DND-41 (cell line): ENCODE measurements around the gene FAAP100.

ENCODE experiments used
- ATAC-seq: fragments of 200-7000 bp; cut with Tn5 transposase; 3 replicates; pipeline ENCODE4 v1.9.1; 2021; ENCODE audit warnings: low read depth; ENCODE audit not compliant: insufficient read depth
- DNase-seq: peaks from one replicate; pipeline ENCODE4 v3.0.0-alpha.2; 2020
- H2AFZ ChIP-seq: 2 replicates; pipeline ENCODE4 v1.6.0; 2012; ENCODE audit warnings: low read depth, low read length
- H3K27ac ChIP-seq: 2 replicates; pipeline ENCODE4 v1.5.1; 2012; ENCODE audit warnings: low read length, inconsistent platforms
- H3K27me3 ChIP-seq: fragments of 200-600 bp; sonication (generic); 2 replicates; pipeline ENCODE4 v1.6.0; 2012; ENCODE audit warnings: low read length, mild to moderate bottlenecking, inconsistent platforms; ENCODE audit not compliant: insufficient read depth, poor library complexity
- H3K36me3 ChIP-seq: 2 replicates; pipeline ENCODE4 v1.5.1; 2012; ENCODE audit warnings: low read length, inconsistent platforms; ENCODE audit not compliant: insufficient read depth
- H3K4me1 ChIP-seq: 2 replicates; pipeline ENCODE4 v1.5.1; 2012; ENCODE audit warnings: mild to moderate bottlenecking, low read length; ENCODE audit not compliant: insufficient read depth
- H3K4me2 ChIP-seq: 2 replicates; pipeline ENCODE4 v1.6.0; 2012; ENCODE audit warnings: mild to moderate bottlenecking, moderate library complexity, low read length, inconsistent platforms; ENCODE audit not compliant: insufficient read depth
- H3K4me3 ChIP-seq, 2 experiments: fragments of 200-600 bp in 1 of 2; shearing (Covaris generic) in 1 of 2; 2 replicates each; pipeline ENCODE4 v1.5.1; 2012 to 2016; ENCODE audit warnings: inconsistent platforms in 2 of 2, low read length in 2 of 2, mild to moderate bottlenecking in 2 of 2, low read depth in 1 of 2, moderate library complexity in 1 of 2
- H3K79me2 ChIP-seq: 2 replicates; pipeline ENCODE4 v1.6.0; 2012; ENCODE audit warnings: low read length, inconsistent platforms; ENCODE audit not compliant: insufficient read depth
- H3K9ac ChIP-seq: 2 replicates; pipeline ENCODE4 v1.6.0; 2012; ENCODE audit warnings: low read depth, mild to moderate bottlenecking, inconsistent platforms, low read length, moderate library complexity
- H3K9me3 ChIP-seq: 2 replicates; pipeline ENCODE4 v1.5.1; 2012; ENCODE audit warnings: low read length, moderate library complexity, mild to moderate bottlenecking, inconsistent platforms; ENCODE audit not compliant: insufficient read depth, severe bottlenecking
- H4K20me1 ChIP-seq: 2 replicates; pipeline ENCODE4 v1.6.0; 2012; ENCODE audit warnings: low read length; ENCODE audit not compliant: insufficient read depth
- CTCF ChIP-seq: IDR thresholded peaks from 2 replicates; pipeline ENCODE4 v1.5.1; 2012; ENCODE audit warnings: borderline replicate concordance, low read length, moderate library complexity, mild to moderate bottlenecking; ENCODE audit not compliant: poor library complexity, severe bottlenecking; ENCODE audit errors: extremely low read depth
- EZH2 ChIP-seq: IDR thresholded peaks from 3 replicates; pipeline ENCODE4 v1.6.1; 2012; ENCODE audit warnings: borderline replicate concordance, low read depth, mild to moderate bottlenecking, moderate library complexity, low read length, inconsistent platforms; ENCODE audit not compliant: severe bottlenecking

Gene FAAP100

GRCh38 chr17:81536299-81537290, 15.6 kb downstream of the FAAP100 start:
- Histone ChIP-seq H4K20me1 (peaks cover 27% of the 10 kb centered on the region), H3K27ac (no peak overlapping the region), H3K4me2 (no peak overlapping the region), H2AFZ (no peak overlapping the region), H3K9me3 (no peaks in the 10 kb centered on the region), H3K9ac (no peak overlapping the region), H3K36me3 (peaks cover 34% of the 10 kb centered on the region), H3K79me2 (no peaks in the 10 kb centered on the region), H3K4me1 (no peaks in the 10 kb centered on the region), H3K4me3 (no peak overlapping the region), H3K27me3 (no peaks in the 10 kb centered on the region)
- TF ChIP-seq EZH2 (no peak), CTCF (no peak)
- ATAC-seq (no peak), DNase-seq (no peak)

- no peak for ATAC-seq
- no peaks in the 10 kb centered on the region for H3K27me3 ChIP-seq
- H3K27ac ChIP-seq = no peak overlapping the region
- no peak overlapping the region for H3K4me3 ChIP-seq
- no peak overlapping the region for H3K9ac ChIP-seq
- H3K4me1 ChIP-seq = no peaks in the 10 kb centered on the region
- H3K79me2 ChIP-seq = no peaks in the 10 kb centered on the region
- H3K9me3 ChIP-seq = no peaks in the 10 kb centered on the region
- no peak overlapping the region for H2AFZ ChIP-seq
- TF ChIP-seq CTCF (no peak), EZH2 (no peak)
- DNase-seq = no peak
- no peak overlapping the region for H3K4me2 ChIP-seq
- peaks cover 25% of the 10 kb centered on the region for H3K36me3 ChIP-seq
- peaks cover 27% of the 10 kb centered on the region for H4K20me1 ChIP-seq
Observed at GRCh38 chr17:81535480-81536298, 16.5 kb downstream of the FAAP100 start.

GRCh38 chr17:81535007-81535328, 17.2 kb downstream of the FAAP100 start:
- no peak overlapping the region for H3K4me2 ChIP-seq
- ATAC-seq (no peak), DNase-seq (no peak)
- no peaks in the 10 kb centered on the region for H3K9me3 ChIP-seq
- TF ChIP-seq EZH2 = no peak
- TF ChIP-seq CTCF = no peak
- H3K36me3 ChIP-seq = peaks cover 18% of the 10 kb centered on the region
- no peaks in the 10 kb centered on the region for H3K4me1 ChIP-seq
- H4K20me1 ChIP-seq = peaks cover 27% of the 10 kb centered on the region
- H3K9ac ChIP-seq = no peak overlapping the region
- no peak overlapping the region for H3K27ac ChIP-seq
- H2AFZ ChIP-seq = no peak overlapping the region
- H3K27me3 ChIP-seq = no peaks in the 10 kb centered on the region
- no peaks in the 10 kb centered on the region for H3K79me2 ChIP-seq
- no peak overlapping the region for H3K4me3 ChIP-seq
